CD4-positive, alpha-beta T cell treated with Interleukin-4 for 1 hour (primary cell): Measurements from ENCODE around the gene SLC25A47.
"Not testable (repeated sequence)": the region's sequence is repeated elsewhere in the genome, so short reads cannot be mapped to it uniquely, and the experiment has no call there.

ENCODE experiments used
- DNase-seq, 2 donors: peaks; one replicate each; pipeline ENCODE4 v3.0.0-alpha.2; 2020 to 2022

SLC25A47 gene

DNA sequence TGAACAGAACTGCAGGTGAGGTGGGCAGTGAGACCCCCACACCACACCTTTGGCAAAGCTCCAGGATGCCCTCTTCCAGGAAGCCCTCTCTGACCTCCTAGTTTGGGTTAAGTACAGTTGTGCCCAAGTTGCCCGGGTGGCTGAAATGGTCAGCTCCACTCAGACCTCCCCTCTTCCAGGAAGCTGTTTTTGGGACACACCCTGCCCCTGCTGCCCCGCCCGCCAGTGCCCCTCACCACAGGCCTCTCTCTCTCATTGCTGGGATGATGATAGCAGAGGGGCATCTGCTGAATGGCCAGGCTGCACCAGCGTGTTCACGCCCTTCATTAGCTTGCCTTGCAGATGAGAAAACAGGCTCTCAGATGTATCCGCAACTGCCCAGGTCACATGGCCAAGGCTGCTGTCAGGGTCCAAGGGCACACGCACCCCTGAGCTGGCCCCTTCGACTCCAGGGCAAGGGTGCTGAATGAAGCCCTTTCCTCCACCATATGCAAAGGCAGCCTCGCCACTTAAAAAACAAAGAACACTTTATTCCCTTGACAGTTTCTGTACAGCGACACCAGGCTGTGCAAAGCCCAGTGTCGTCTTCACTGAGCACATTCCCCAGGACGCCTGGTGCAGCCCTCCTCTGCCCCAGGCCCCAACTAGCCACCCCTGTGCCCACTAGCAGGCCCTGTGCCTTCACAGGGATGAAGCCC lies 32.4 kb upstream of the SLC25A47 start:
- DNase-seq = no peak

DNA sequence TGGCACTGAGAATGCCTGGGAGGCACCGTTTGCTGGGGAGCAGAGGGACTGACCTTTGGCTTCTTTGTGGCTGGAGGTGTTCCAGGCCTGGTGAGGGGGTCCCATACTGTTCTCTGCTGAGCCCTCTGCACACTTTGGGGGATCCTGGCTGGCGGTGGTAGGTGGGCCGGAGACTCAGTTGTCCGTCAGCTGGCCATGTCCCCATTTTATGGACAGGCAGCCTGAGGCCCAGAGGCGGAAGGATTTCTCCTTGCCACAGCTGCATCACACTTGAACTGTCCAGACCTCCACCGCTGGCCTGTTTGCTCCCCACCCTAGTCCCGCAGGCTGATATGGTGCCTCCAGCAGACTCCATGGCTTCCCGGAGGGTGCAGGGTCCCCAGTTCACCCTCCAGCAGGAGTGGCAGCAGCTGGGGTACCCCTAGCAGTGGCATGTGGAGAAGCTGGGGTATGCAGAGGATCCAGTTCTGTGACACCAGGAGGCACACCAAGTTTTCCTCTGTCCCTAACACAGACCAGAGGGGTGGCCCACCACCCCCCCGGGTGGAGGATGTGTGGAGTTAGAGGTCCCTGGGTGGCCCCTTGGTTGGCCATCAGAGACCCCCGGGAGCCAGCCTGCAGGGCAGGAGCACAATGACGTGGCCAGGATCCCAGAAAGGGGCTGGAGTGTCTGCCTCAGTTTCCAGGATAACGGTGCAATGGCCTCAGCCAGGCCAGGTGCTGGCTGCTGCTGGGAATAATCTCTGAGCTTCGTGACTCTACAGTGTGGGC lies 31.6 kb upstream of the SLC25A47 start:
- DNase-seq = no peak

DNA sequence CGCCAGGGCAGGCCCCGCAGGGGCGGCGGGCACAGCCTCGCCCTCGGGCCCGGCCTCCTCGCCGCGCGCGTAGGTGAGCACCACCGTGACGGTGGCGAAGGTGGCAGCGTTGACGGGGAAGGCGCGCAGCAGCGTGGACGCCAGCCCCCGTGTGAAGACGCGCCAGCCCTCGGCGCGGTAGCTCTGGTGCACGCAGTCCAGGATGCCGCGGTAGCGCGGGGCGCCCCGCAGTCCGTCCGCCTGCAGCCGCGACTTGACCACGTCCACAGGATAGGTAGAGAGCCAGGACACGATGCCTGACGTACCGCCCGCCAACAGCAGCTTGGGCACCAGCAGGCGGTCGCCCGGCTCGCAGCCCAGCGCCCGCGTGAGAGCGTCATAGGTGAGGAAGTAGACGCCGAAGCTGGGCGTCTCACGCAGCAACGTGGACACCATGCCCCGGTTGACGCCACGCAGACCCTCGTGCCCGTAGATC lies 30.8 kb upstream of the SLC25A47 start:
- no peak for DNase-seq

DNA sequence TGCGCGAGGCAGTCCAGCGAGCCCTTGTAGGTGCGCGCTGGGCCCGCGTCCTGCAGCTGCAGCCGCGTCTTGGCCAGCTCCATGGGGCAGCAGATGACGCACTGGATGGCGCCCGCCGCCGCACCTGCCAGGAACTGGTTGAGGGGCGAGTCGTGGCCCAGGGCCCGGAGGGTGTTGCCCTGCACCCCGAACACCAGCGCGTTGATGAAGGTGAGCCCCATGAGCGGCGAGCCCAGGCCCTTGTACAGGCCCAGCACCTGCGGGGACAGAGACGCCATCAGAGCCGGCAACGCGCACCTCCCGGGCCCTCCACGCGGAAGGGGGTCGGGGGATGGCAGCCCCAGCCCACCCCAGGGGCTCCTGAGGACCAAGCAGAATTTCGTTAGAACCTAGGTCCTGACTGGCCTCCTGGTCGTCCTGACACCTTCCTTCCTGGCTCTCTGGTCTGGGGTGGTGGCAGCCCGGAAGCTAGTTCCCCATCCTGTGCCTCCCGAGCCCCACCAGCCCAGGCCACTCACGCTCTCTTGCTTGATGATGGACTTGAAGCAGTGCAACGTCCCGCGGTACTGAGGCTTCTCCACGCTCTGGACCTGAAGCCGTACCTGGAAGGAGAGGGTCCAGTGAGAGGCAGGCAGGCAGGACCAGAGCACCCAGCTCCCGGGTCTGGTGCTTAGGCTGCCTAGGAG lies 30.2 kb upstream of the SLC25A47 start:
- no peak for DNase-seq

DNA sequence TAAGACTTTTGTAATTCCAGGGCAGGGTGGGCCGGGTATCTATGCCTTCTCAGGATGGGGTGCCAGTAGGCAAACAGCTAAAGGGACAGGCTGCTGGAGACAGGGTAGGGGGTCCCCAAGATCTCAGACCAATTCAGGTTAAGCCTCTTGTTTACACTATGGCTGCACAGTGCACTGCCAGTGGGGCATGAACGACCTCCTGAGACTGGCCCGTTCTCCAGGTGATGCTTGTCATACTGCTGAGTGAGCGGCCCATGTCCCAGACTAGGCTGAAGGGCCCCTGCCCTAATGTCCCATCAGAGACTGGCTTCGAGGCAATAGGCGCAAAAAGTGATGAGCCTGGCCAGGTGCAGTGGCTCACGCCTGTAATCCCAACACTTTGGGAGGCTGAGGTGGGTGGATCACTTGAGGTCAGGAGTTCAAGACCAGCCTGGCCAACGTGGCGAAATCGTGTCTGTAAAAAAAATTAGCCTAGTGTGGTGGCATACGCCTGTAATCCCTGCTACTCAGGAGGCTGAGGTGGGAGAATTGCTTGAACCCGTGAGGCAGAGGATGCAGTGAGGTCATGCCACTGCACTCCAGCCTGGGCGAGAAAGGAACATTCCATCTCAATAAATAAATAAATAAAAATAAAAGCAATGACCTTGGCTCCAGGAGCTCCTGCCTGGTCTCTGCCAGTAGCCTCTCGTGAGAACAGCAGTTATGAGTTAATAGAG lies 29.5 kb upstream of the SLC25A47 start:
- no peak for DNase-seq

DNA sequence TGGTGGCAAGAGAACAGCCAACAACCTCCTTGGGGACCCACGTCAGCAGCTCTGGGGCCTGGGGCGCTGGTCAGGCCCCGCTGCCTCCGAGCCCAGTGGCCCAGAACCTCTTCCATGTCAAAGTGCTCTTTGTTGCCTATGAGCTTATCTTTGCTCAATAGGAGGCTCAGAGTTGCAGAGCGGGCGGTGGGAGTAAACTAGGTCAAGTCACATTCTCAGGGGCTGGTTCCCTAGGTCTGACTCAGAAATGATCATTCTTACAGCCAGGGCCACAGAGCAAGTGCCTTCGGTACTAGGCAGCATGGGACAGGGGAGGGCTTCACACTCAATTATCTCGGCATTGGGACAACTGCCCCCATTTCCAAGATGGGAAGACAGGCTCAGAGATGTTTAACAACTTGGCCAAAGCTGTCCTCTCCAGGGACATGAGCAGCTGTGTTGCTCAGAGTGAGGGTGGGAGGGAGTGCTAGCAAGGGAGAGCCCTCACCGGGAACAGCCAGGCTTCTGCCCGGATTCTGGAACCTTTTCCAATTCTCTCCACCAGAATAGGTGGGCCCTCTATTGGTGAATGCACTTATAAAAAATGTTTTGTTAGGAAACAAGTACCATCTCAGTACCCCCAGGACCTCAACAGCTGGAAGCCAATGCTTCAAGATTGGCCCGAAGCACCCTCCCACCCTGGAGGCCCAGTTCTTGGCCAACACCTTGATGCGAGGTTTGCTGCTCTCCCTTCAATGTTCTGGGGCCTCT lies 28.8 kb upstream of the SLC25A47 start:
- no peak for DNase-seq

DNA sequence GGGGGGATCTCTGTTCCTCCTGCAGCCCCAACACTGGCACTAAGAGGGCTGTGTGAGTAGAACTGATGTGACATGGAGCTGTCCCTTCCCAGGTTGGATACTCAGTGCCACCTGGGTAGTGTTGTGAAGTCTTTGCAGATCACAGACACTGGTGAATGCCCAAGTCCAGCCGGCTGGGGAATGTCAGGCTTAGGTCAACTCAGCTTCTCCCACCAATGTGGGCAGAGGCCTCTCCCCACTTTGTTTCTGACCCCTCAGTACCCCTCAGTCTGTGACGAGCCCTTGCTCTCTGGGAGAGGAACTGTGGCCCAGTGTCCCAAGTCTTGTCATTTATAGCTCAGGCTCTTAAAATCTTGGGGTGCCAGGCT lies 28.2 kb upstream of the SLC25A47 start:
- no peak for DNase-seq

DNA sequence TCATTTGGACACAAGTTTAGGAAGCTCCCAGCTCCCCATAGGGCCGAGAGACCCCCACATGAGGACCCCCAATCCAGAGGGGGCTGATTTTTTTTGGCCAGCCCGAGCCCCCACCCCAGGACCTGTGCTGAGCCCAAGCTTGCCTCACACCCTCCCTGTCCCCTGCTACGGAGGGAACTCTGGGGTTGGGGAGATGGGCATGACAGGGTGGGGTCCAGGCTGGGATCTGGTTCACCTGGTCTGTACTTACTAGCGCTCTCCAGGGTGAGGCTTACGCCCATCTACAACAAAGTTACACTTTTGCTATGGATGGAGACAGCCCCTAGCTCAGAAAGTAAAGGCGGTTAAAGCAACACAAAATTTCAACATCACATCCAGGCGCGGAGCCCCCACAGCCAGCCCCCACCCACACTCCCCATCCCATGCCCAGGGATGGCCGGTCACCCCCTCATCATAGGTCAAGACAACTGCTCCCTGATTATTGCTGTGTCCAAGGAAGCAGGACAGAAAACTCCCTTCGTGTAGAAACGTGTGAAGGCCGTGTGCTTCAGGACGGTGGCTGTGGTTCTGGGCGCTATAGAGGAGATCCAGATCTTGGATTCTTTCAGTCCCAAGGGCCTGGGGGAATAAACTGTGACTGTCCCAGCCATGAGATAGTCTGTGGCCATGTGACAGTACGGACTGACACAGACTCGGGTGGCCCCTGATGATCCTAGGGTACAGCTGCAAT lies 27.6 kb upstream of the SLC25A47 start:
- DNase-seq = no peak

DNA sequence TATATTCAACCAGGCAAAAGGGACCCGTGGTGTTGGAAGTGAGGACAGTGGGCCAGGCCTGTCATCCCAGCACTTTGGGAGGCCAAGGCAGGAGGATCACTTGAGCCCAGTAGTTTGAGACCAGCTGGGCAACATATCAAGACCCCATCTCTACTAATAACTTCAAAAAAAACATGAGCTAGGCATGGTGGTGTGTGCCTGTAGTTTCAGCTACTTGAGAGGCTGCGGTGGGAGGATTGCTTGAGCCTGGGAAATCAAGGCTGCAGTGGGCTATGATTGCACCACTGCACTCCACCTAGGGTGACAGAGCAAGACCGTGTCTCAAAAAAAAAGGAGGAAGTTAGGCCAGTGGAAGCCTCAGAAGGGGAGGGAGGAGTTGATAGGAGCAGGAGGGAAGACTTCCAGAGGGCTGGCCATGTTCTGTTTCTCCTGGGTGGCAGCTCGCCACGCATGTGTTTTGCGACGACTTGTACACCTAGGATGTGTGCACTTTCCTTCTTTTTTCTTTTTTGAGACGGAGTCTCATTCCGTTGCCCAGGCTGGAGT lies 27.0 kb upstream of the SLC25A47 start:
- DNase-seq = peak in 1 of 2 donors; percentile 32

DNA sequence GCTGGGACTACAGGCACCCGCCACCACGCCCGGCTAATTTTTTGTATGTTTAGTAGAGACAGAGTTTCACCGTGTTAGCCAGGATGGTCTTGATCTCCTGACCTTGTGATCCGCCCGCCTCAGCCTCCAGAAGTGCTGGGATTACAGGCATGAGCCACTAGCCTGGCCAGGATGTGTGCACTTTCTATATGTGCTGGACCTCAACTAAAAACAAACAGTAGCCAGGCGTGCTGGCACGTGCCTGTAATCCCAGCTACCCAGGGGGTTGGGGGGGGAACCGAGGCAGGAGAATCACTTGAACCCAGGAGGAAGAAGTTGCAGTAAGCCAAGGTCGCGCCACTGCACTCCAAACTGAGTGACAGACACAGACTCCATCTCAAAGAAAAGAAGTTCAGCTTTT lies 26.4 kb upstream of the SLC25A47 start:
- DNase-seq = not testable (repeated sequence)

DNA sequence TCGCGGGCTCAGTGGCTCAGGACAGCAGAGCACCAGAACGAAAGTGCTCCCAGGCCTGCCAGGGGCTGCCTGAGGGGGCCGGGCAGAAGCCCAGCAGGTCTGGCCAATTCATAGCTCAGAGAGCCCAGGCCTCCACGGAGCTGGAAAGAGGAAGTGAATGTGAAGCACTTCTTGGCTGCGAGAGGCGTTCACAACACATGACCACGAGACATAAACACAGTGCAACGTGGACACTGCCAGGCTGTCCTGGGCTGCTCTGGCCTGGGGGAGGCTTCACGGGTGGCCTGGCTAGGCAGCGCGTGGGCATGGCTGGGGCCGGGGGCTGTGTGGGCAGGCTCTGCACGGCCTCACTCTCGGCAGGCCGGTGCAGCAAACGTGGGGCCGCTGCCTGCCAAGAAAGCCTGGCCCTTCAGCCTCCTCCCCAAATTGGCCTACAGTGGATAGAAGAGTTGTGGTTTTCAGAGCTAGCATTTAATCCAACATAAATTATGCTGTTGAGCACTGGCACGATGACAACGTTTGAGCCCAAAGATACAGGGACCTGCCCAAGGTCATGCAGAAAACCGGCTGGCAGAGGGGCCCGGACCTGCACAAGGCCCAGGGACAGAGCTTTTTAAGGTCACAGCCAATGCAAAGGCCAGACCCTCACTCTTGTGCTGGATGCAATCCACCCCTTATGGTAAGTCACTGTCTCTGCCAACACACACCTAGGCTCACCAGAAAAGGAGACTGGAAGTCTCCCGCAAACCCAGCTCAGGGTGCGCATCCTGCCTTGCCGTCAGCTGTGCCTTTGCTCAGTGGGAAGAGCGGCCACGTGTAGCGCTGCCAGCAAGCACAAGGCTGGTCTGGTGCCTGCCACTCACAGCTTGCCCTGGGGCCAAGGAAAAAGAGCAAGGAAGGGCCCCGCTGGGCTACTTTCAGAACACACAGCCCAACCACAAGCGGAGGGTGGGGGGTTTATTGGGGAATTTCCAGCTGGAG lies 25.5 kb upstream of the SLC25A47 start:
- DNase-seq = peak in 1 of 2 donors; percentile 67

DNA sequence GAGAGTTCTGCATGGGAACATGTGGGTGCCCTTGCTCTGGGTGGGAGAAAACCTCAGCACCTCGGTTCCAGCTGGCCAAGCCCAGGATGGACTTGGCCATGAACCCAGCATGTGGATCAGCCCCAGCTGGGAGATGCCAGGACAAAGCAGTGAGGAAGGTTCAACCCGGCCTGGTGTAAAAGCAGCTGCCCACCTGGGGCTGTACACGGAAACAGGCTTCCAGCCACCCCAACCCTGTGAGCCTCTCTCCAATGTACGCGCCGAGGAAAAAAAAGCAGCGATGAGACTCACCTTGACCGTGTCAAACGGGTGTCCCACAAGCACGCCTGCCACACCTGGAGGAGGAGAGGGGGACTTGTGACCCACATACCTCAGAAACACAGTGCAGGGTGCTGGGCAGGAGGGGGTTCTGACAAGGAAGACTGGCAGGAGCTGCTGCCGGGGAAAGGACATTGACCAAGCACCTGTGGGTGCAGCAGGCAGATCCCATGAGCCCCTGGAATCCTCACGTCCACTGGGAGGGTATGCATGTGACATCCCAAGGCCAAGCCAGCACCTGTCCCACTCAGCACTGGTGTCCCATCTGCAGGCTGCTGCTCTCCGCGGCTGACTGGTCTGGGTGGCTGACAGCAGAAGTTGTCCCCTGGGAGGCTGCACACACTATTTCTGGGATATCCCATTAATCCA lies 24.4 kb upstream of the SLC25A47 start:
- DNase-seq = no peak

DNA sequence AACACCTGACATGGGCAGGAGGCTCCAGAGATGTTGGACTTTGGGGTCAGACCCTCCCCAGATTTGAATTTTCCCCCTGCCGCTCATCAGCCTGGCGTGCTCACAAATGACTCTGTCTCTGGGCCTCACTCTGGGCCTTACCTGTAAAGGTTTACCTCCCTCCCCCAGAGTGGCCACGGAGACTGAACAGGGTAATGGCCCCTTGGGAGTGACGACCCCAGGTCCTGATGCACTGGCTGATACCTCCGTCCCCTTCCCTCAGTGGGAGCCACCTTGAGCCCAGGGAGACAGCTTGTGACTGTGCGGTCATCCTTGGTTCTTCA lies 23.9 kb upstream of the SLC25A47 start:
- no peak for DNase-seq

DNA sequence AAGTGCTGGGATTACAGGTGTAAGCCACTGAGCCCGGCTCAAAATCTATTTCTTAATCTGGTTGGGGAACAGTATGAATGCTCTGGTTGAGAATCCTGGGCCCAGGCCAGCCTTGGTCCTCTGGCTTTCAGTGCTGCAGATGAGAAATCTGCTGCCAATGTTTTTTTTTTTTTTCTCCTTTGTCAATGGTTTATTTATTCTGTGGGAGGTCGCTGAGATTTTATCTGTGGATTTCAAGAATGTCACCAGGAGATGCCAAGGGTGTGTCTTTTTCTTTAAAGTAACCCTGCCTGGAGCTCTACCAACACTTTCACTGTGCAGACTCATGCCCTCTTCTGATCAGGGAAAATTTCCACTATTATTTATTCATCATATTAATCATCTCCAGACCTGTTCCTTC lies 20.5 kb upstream of the SLC25A47 start:
- no peak for DNase-seq

DNA sequence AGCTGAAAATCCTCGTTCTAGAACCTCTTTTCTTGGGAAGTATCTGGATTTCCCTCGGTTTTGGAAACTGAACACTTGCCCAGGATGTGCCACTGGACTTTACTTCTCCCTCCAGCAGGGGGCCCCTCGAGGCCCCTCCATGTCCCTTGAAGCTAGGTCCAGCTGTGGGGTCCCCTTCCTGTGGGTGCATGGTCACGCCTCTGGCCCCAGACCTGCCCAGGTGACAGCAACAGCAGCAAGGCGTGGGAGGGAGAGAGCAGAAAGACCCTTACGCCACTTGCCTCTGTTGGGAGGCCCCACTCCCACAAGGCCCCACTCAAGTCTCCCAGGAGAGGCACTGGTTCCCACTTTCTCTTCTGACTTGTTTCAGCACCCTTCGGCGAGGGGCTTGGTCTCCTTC lies 20.0 kb upstream of the SLC25A47 start:
- no peak for DNase-seq

DNA sequence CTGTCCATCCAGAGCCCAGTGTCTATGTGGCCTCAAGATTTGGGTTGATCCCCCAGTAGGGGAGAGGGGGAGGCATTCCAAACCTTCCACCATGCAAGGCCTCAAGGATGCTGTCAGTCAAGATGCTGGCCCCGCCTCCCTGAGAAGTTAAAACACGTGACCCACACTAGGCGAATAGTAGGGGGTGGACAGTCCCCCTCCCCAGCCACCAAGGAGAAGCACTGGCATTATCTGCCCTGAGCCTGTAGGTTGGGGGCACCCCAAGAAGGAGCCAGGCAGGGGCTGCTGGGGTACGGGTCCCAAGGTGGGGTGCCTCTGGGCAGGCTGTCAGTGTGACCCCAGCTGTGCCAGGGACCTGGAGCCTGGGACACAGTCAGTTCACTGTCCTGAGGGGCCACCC lies 19.2 kb upstream of the SLC25A47 start:
- no peak for DNase-seq

DNA sequence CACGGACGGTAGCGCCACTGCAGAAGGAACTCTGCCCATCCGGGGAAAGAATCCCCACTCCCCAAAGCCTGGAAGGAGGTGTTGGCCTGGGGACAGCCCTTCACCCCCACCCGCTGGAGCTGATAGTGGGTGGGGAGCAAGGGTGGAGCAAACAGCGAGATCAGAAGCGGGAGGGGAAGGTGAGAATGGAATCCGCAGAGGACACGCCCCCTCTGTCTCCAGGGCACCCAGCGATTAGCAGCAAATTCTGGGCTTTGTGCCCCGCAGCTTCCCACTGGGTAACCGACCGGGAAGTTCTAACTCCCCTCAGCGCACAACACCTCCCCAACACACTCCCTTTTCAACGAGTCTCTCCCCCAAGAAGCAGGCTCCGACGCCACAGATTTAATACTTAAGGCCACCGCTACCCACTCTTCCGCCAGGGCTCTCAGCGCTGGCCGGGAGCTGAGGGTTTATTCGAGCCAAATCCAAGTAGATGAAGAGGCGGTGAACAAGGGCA lies 18.3 kb upstream of the SLC25A47 start:
- DNase-seq = peak in 1 of 2 donors; percentile 18

DNA sequence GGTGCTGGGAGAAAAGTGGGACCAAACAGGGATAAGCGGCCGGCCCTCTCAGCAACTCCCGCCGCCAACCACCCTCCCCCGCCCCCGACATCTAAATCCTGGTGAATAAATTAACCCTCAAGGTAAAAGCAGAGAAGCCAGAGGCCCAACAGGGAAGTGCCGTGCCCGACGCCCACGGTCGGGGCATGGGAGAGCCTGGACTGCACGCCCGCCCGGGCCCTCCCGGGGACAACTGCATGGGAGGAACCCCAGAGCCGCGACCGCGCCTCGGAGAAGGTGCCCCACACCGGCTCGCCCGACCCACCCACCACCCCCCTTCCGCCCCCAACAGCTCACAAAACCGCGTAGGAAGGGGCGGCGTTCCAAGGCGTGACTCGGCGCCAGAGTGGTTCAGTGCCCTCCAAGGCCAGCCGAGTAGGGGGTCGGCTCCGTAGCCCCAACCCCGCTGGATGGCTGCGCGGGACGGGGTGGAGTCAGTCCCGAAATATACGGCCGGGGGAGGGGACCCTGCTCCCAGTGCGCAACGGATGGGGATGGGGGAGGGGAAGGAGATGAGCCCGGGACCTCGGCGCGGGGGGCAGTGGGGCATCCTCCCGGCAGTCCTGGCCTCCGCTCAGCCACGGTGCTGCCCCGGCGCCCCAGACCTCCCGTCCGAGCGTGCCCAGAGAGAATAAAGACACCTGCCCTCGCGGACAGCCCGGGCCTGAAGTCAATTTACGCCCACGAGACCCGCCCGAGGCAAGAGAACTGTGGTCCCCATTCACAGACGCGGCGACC lies 17.6 kb upstream of the SLC25A47 start:
- peak in 1 of 2 donors; percentile 54 for DNase-seq
